EL (cell line): Measurements from ENCODE around the gene GIT1.
A peak's percentile ranks its signal among the peaks of the same experiment; 100 is the strongest.

Experiments used
- DNase-seq: peaks from one replicate; pipeline ENCODE4 v3.0.0-alpha.2; 2016

The GIT1 gene

DNA sequence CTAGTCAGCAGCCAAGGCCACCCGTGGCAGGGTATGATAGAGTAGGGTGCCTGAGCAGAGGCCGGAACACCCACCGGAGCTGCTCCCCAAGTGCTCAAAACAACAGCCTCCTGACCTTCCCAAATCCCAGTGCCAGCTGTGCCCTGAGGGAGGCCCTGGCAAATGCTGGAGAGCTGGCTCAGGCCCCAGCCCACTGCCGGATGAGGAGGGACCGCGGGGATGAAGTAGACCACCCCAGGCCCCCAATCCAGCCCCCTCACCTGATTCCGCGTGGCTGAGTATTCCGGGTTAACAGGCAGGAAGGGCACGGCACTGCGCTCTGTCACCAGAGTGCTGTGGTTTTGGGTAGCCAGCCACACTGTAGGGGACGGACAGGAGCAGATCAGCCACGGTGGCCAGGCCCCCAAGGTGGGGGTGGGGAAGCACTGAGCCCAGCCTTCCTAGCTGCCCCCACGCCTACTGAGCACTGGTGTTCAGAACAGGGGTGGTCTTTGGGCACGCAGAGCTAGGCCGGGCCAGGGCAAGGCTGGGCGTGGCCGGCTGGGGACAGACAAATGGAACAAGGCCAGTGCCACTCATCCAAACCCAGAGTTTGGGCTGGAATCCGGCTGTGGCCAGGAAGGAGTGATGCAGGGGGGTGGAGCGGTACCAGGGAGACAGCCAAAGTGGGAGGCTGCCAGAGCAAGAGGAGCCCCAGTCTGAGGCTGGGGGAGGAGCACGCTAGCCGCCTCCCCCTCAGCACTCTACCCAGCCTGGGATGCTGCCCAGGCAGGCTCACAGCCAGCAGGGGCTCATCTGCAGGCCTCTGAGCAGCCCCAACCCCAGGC is 11.8 kb downstream of the GIT1 start:
- DNase-seq = no peak

DNA sequence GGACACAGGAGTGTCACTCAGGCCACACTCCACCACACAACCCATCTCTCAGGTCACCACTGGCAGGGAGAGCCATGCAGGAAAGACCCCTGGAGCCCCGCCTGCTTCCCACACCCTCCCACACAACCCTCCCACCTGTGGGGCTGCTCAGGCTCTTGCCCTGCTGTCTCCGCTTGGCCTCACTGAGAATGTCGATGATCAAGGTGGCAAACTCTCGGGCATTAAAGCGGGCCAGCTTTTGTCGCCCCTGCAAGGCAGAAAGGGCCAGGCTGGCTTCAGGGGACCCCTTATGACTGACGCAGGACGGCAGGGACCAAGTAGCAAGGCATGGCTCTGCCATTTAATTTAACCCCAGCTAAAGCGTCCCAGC is 12.5 kb downstream of the GIT1 start:
- no peak for DNase-seq

GRCh38 chr17:29576214-29577000 is 13.0 kb downstream of the GIT1 start:
- DNase-seq = no peak

DNA sequence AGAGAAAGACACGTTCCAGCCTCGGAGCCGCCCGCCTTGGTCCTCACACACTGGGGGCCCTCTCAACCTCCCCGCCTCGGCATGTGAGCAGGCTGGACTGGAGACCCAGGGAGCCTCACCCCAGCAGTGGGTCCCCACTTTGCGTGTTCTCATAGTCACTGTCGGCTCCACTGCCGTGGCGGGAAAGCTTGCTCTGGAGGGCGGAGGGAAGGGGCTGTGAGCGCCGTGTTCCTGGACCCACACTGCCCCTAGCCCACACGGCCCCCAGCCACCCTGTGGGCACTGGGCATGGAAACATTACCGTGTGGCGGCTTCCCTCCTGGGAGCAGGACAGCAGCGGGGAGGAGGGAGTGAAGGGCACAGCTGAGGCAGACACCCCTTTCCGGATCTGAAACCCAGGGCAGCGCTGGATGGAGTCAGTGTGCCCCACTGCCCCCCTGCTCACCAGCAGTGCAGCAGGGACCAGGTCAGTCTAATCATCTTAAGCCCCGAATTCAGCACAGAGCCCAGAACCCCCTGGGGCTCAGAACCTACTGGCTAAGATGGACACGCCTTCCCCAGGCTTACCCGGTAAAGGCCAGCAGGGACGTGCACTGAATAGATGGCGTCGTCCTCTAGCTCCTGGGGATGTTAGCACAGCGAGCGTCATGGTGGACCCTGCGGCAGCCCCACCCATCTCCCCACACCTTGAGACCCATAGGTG is 13.8 kb downstream of the GIT1 start:
- DNase-seq = no peak

- DNase-seq = no peak
These were observed 14.5 kb downstream of the GIT1 start for GRCh38 chr17:29574732-29575510.

DNA sequence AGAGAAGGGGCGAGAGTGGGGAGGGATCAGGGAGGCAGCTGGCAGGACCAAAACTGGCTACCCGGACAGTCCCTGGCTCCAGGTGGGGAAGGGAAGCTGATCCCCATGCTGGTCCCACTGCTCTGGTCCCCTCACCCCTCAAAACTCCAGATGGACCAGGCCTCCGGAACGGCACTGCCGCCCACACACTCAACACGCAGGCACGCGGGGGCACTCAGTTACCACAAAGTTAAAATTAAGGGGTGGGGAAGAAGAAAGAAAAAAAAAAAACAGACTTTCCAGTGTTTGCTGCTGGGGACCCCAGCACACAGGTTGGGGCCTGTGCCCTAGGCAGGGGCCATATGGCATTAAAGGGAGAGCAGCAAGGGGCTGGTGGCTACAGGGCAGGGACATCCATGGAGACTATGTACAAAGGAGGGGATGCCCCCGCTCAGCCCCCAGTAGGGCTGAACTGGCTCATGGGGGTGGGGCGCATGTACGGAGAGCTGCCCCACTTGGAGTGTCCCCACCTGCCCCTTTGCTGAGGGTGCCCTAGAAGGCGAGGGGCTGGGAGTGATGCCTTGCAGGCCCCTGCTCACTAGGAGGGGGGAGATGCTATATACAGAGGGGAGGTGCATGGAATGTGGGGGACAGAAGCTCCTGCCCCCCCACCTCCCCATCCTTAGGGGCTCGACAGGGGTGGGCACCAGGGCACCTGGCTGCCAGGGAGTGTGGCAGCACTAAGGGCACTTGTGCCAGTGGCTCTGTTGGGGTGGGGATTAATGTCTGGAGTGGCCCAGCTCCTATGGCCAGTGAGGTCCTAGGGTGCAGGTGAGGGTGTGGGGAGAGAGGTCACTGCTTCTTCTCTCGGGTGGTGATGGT is 15.3 kb downstream of the GIT1 start:
- no peak for DNase-seq

DNA sequence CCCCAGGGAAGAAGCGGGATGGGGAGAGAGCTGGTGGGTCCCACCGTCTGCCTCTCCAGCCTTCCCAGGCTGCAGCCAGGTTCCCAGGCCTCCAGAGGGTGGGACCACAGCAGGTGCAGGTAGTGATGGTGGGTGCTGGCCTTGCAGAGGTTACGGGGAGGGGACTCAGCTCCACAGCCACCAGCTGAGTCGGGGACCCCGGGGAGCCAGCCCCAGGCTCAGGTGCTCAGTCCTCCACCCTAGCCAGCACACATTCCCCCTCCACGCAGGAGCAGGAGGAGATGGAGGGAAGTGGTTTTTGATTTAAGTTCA is 15.9 kb downstream of the GIT1 start:
- DNase-seq = no peak

DNA sequence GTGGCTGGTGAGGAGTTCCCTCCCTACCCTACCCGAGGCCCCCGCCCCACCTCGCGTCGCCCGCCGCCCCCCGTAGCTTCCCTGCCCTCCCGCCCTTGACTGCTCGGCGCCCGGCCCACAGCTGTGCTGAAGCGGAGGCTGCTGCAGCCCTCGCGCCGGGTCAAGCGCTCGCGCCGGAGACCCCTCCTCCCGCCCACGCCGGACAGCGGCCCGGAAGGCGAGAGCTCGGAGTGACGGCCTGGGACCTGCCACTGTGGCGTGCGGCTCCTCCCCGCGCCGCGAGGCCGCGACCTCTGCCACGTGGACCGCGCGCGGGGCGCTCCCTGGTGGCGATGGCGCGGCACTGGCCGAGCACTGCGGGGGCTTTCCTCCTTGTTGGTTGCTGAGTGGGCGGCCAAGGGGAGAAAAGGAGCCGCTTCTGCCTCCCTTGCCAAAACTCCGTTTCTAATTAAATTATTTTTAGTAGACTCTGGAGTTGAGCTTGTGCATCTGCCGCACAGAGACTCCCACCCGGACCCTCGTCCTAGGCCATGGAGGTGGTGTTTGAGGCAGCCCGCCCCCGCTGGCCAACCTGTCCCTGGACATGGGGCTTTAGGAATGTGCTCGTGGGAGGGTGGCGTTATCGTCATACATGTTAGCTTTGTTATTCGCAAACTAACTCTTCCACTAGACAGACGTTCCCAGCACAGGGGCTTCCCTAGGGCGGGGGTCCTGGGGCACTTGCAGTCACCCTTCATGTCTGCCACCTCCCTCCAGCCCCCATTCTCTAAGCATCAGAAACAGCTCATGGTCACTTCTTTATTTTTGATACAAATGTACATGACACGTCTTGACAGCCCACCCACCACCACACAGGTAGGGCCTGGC is 16.5 kb downstream of the GIT1 start:
- peak; percentile 42 for DNase-seq

- no peak for DNase-seq
These were observed 17.4 kb downstream of the GIT1 start for GRCh38 chr17:29571883-29572681.

GRCh38 chr17:29571486-29571882 is 18.0 kb downstream of the GIT1 start:
- no peak for DNase-seq

DNA sequence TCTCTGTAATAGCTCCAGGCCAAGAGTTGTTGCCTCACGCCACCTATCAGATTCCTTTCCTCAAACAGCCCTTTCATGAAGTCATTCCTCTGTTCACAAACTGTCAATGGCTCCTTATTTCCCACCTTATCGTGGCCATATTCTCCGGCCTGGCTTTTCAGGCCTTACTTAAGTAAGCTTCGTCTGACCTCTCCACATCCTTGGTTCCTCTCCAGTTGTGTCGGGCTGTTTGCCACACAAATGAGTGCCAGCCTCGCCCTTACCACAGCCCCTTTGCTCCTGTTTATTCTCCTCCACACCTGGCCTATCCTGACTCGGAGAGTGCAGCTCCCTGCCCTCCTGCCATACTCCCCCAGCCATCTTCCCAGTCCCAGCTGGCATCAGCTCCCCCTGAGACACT is 18.9 kb downstream of the GIT1 start:
- no peak for DNase-seq

DNA sequence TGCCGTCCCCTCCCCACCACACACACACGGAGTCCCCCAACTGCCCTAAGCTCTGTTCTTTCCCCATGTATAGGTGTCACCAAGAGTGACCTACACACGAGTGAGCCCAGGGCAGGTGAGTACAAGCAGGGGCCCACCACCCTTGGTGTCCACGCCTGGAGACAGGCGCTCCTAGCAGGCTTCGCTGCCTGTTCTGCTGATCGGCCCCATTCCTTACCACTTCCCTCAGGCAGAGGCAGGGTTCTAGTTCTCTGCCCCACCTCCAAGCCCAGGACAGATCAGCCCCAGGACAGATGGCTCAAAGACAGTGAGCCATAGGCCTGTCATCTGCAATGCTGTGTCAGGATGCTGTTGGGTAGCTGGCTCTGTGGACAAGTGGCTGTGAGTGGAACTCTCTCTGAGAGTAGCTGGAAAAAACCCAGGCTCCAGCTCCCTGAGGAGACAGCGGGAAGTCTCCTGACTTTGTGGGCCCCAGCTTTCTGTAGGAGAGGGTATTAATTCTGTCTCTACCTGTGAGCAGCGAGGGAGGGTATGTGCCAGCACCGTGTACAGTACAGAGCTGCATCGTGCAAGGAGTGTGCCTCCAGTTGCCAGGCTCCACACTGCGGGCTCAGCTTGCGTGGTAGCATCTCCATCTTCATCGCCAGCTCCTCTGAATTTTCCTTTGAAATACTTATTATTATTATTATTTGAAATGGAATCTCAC is 20.1 kb downstream of the GIT1 start:
- peak; percentile 60 for DNase-seq

GRCh38 chr17:29568331-29569244 is 20.9 kb downstream of the GIT1 start, which contains the start of gene TP53I13:
TP53I13 (plus strand) TSS chr17:29568701; CDS start chr17:29568759, 58 bp downstream.
- DNase-seq = peak; percentile 87

DNA sequence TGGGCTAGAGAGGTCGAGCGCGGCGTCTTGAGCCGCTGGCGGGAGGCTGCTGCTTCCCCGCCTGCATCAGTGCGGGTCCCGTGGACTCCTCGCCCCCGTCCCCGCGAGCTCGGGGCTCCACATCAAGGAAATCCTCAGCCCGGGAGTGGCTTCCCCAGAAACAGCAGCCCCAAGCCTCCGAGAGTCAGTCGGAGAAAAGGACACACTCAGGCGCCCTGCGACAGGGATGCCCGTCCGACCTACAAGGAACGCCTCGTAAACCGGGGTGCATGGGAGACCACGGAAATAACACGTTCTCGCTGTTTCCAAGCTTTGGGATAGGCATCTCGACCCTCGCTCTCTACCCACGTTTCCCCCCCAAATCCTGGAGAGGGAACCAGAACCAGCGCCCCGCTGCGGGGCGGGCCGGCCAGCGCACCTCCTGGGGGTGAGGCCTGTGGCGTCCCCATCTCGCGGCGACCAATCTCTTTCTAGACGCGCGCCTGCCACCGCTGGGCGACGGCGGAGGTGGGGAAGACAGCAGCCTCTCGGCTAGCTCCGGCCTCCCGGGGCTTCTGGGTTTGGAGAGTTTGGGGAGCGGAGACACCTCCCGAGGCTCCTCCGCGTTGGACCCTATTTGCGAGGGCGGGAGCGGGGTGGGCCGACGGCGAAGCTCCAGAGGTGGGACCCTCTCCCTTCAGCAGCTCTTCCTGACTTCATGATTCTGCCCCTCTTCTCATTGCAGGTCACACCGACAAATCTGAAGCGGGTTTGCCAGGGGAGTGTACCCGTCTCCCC is 21.7 kb downstream of the GIT1 start:
- peak; percentile 71 for DNase-seq

DNA sequence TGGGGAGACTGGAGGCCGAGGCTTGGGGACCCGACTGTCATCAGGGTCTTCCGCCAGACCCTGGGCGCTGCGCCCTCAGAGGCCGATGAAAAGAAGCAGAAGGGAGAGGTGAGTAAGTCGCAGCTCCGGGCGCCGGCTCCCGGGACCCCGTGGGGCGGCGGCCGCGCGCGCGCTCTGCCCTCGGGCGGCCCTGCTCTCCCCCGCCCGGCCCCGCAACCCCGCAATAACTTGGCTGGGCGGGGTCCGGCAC is 22.2 kb downstream of the GIT1 start:
- DNase-seq = no peak

DNA sequence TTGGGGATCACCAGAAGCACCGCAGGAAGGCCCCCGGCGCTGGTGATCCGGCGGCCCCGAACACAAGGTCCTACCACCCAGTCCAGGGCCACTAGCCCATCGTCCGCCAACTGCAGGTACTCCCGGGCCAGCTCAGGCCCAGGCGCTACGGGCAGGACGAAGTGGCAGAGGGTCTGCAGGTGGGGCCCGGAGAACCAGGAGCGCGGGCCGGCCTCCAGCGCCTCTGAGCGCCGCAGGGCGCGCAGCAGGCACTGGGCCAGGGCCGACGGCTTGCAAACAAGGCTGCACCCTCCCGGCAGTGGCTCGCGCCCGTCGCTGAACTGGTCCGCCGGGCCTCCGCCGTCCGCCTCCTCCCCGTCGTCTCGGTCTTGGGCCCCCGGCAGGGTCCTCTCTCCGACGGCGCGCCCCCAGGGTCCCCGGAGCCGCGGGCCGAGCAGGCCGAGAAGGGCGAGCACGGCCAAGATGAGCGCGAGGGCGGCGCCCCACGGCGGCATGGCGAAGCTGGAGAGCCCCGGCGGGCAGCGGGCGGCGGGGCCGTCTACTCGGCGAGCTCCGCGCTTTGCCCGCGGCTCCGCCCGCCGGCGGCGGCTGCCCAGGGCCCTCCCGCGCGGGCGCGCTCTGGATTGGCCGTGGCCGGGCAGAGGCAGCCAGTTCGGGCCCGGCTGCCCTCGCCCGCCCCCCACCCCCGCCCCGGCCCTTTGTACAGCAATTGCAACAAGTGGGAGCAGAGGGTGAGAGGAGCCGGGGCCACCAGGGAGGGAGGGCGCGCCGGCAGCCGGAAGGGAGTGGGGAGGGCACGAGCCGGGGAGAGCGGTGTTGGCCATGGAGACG is 22.8 kb downstream of the GIT1 start, which contains the start of gene ABHD15:
Gene ABHD15, minus strand, starts transcription at position 565 of the 831 bp plus-strand sequence. Its CDS starts 71 bp downstream, at position 494.
- peak; percentile 76 for DNase-seq
